GM10266 (cell line): Measurements from ENCODE around the gene MSL3B.

ENCODE experiments used
- DNase-seq: peaks from one replicate; pipeline ENCODE4 v3.0.0; 2012; ENCODE audit errors: extremely low spot score
- TF ChIP-seq, protein P1 (sequence below): IDR thresholded peaks from 2 replicates; pipeline ENCODE4 v1.5.1; 2012; ENCODE audit warnings: mild to moderate bottlenecking, low read depth; ENCODE audit not compliant: control insufficient read depth, insufficient read depth; ENCODE audit errors: missing control alignments

Gene MSL3B

DNA sequence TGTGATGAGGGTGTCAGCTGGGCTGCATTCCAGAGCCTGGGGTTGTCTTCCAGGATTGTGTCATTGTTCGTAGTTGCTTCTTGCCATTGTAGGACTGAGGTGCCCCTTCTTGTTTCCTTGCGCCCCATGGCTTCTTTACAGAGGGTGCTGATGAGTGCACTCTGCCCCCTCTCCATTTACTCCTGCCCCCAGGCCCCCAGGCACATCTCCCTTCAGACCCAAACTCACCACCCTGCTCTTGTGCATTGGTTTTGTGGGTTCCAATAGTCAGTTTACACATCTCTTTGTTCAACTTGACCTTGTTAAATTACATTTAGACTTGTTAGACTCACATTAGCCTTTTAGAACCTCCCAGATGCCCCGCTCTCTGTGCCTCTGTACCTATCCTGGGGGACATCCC, 47.0 kb downstream of the MSL3B start:
- TF ChIP-seq, protein P1, sequence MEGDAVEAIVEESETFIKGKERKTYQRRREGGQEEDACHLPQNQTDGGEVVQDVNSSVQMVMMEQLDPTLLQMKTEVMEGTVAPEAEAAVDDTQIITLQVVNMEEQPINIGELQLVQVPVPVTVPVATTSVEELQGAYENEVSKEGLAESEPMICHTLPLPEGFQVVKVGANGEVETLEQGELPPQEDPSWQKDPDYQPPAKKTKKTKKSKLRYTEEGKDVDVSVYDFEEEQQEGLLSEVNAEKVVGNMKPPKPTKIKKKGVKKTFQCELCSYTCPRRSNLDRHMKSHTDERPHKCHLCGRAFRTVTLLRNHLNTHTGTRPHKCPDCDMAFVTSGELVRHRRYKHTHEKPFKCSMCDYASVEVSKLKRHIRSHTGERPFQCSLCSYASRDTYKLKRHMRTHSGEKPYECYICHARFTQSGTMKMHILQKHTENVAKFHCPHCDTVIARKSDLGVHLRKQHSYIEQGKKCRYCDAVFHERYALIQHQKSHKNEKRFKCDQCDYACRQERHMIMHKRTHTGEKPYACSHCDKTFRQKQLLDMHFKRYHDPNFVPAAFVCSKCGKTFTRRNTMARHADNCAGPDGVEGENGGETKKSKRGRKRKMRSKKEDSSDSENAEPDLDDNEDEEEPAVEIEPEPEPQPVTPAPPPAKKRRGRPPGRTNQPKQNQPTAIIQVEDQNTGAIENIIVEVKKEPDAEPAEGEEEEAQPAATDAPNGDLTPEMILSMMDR, result no peak
- no peak for DNase-seq

DNA sequence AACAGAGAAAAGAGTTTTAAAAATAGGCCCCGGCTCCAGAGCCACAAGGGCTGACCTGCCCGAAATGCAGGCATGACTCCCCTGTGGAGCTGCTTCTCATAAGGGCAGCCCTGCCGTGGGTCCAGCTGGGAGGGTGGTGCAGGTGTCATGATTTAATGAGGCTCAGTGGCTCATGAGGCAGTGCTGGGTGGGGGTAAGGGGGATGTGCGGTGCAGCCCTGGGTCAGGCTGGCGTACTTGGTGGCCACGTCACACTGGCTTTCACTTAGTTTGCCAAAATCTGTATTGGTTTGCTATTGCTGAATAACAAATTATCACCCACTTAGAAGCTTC, 47.4 kb downstream of the MSL3B start:
- no peak for DNase-seq
- TF ChIP-seq, protein P1, result no peak

DNA sequence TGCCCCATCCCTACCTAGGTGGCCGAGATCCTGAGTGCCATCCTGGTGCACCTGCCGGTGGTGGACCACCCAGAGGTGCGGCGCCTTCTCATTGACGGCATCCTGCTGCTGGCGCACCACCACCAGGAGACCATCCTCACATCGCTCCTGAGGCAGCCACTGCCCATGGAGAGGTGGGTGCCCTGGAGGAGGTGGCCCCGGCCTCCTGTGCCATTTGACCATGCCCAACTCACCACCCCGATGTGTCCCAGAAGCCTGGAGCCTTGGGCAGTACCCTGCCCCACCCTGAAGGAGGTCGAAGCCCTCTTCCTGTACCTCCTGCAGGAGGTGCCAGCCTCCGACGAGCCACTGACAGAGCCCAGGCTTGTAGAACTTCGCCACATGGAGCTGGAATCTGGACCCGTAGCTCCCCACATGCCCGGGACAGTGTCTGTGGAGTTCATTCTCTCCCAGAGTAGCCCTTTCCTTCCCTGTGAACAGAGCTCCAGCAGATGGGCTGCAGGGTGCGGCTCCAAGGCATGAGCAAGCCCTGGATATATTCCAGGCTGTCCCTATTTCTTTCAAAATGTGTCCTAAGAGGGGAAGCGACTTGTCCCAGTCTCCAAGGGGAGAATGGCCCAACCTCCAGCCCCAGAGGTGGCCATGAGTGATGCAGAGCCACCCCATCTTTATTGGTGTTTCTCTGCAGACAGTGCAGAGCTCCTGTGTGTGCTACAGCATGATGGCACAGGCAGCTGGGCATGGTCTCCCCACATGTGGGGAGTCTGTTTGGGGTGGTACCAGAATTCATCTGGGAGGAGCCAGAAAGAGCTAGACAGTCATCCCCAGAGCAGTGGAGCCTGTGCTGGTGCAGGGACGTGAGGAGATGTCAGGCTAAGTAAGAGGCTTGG, 48.1 kb downstream of the MSL3B start:
- TF ChIP-seq, protein P1, result no peak
- no peak for DNase-seq

DNA sequence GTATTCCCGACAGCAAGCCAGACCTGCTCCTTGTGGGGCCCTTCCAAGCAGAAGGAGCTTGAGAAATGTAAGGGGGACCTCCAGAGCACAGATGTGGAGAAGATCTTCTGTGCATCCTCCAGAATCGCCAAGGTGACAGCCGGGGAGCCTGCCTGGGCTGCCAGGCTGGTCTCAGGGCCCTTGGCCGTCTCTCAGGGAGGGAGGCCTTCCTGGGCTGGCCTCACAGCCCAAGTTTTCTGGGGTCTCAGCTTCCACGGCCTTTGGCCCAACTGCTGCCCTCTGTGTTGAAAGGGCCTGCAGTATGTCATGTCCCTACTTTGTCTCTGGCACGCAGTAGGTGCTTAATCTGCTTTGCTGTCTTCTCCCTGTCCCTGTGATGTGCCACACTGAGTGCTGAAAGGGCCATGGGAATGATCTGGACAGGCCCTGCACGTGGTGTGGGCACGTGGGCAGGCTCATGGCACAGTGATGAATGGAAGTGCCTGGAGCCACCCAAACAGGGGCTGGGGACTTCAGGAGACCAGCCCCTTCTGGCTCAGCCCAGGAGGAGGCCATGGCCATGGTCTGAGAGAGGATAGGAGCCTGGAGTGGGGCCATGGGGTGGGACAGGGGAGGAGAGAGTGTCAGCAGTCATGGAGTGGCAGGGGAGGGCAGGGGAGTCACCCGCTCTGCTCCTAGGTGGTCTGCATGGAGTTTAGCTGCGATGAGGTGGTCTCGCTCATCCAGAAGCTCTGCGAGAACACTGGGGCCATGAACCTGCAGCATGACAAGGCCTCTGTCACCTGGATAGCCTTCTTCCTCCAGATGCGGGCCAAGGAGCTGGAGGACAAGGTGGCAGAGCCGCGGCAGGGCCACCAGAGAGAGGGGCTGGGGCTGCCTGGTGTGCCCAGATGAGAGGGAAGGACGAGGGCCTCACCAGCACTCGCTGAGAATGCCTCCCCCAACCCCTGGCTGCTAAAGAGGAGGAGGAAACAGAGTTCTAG, 49.3 kb downstream of the MSL3B start:
- TF ChIP-seq, protein P1, result no peak
- DNase-seq, result no peak

DNA sequence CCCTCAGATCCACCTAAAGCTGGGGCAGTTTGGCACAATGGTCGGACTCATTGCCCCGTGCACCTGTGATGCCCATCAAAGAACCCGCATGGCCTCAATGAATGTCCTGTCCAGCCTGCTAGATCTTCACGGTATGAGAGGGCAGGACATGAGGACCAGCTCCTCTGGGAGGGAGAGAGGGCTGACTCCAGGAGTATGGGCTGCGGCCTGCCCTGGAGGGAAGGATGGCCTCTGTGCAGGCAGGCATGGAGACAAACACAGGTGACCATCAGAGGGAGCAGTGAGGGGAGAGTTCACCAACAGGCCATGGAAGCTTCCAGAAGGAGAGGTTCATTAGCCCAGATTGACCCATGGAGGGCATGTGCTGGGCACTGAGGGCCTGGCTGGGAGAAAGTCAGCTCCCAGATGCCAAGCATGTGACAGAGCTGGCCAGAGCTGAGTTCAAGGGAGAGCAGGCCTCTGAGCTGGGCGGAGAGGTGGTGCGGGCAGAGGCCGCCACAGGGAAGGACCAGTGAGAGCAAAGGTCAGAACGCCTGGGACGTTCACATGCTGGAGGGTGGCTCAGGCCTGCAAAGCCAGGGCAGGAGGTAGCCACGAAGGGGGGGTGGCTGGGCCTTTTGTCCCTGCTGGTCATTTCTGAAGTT, 50.1 kb downstream of the MSL3B start:
- no peak for DNase-seq
- TF ChIP-seq, protein P1, result no peak

DNA sequence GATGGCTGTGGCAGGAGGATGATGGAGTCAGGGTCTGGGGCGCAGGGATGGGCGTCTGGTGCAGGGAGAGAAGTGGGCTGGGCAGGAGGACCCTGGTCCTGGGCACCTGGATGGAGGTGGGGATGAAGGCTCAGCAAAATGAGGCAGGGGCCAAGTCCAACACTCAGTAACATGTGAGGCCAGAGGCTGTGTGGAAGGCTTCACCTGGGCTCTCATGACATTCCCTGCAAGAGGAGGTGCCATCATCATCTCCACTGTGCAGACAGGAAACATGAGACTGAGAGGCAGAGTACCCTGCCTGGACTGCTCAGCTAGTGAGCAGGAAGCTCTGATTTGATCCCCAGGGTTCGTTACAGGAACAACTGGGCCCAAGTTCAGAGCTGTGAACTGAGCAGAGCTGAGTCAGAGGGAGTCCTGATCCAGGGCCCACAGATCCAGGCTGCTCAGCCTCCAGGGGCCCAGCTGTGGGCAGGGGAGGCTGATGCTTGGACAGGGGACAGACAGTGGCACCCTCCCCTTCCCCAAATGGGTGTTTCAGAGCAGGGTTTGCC, 50.8 kb downstream of the MSL3B start:
- TF ChIP-seq, protein P1, result no peak
- no peak for DNase-seq
